ENCODE measurements around the gene KCNG1.
"Not testable (repeated sequence)": the region's sequence is repeated elsewhere in the genome, so short reads cannot be mapped to it uniquely, and the experiment has no call there.

Gene KCNG1

GRCh38 chr20:50987493-50988210, 35.3 kb downstream of the KCNG1 start:
- DNase-seq (ENCODE audit: low read depth, low spot score): peak; percentile 41

- DNase-seq (ENCODE audit: low read depth, low spot score): no peak
Measured at GRCh38 chr20:50983321-50983720, 39.6 kb downstream of the KCNG1 start.

DNA sequence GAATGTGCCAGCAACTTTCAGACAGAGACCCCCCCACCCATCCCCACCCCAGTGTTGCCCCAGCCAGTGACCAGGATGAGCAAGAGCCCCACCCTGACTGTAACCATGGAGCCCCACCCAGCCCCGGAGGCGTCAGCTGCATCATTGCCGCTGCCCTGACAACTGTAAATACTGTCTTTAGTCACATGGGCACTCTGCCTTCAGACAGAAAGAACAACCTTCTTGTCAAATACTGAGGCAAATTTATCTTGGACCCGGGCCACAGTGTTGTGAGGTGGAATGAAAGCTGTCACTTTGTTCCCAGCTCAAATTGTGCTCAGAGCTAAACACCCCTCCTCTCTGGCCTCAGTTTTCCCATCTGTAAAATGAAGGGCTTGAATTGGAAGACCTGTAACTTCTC, 40.5 kb downstream of the KCNG1 start:
- DNase-seq (ENCODE audit: low read depth, low spot score): no peak

- DNase-seq (ENCODE audit: low read depth, low spot score): no peak
Measured at GRCh38 chr20:50981714-50982048, 41.2 kb downstream of the KCNG1 start.

DNA sequence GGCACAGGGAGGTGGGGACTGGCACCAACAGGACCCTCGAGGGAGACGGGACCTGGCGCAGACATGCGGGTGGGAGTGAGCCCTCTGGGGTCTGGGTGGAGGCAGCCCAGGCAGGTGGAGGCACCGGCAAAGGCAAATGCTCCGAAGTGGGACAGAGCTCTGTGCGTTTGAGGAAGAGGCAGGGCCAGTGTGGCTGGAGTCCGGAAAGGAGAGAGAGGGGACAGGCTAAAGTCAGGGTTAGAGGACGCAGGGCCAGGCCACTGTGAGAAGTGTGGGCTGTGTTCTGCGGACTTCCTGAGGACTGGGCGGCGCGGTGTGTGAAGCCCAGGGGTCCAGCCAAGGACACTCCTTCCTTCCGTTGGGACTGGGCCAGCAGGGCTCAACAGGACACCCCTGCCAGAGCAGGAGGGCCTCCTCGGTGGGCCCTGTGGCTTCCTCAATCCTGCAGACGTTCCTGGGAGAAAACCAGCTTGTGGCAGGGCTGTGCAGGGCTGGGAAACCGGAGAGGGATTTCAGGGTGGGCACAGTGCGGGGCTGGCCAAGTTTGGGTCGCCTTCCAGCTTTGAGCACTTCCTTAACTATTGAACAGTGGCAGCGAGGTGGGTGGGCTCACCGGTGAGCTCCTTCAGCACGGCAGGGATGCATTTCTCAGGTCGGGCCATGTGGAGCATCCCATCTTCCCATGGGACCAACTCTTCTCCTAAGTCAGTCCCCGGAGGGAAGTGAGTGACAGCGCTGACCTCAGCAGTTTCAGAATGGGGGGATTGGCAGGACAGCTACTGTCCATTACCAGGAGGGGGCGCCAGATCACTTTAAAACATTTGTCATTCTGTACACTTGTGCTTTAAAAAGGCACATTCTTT, 41.8 kb downstream of the KCNG1 start:
- peak; percentile 47 for DNase-seq (ENCODE audit: low read depth, low spot score)

GRCh38 chr20:50980071-50980681, 42.7 kb downstream of the KCNG1 start:
- no peak for DNase-seq (ENCODE audit: low read depth, low spot score)

DNA sequence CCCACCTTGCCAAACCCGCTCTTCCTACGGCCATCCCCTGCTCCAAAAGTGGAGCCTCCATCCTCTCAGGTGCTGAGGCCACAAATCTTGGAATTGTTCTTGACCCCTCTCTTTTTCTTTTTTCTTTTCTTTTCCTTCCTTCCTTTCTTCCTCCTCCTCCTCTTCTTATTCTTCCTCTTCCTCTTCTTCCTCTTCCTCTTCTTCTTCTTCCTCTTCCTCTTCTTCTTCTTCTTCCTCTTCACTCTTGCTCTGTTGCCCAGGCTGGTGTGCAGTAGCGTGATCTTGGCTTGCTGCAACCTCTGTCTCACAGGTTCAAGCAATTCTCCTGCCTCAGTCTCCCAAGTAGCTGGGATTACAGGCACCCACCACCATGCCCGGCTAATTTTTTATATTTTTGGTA, 44.4 kb downstream of the KCNG1 start:
- not testable (repeated sequence) for DNase-seq (ENCODE audit: low read depth, low spot score)

GRCh38 chr20:50977066-50978021, 45.6 kb downstream of the KCNG1 start:
- no peak for DNase-seq (ENCODE audit: low read depth, low spot score)

GRCh38 chr20:50975701-50976330, 47.1 kb downstream of the KCNG1 start:
- DNase-seq (ENCODE audit: low read depth, low spot score): no peak

- DNase-seq (ENCODE audit: low read depth, low spot score): no peak
Measured at GRCh38 chr20:50969912-50970311, 53.0 kb downstream of the KCNG1 start.

- no peak for DNase-seq (ENCODE audit: low read depth, low spot score)
Measured at GRCh38 chr20:50969435-50969834, 53.5 kb downstream of the KCNG1 start.

GRCh38 chr20:50968289-50968688, 54.6 kb downstream of the KCNG1 start:
- DNase-seq (ENCODE audit: low read depth, low spot score): no peak

- DNase-seq (ENCODE audit: low read depth, low spot score): no peak
Measured at GRCh38 chr20:50967586-50967985, 55.3 kb downstream of the KCNG1 start.

GRCh38 chr20:50959543-50960126, 63.3 kb downstream of the KCNG1 start:
- no peak for DNase-seq (ENCODE audit: low read depth, low spot score)

GRCh38 chr20:50958615-50959542, 64.0 kb downstream of the KCNG1 start, which contains the start of gene MOCS3:
MOCS3 (plus strand) TSS chr20:50958818; CDS start chr20:50958843, 25 bp downstream.
- DNase-seq (ENCODE audit: low read depth, low spot score): peak; percentile 69

DNA sequence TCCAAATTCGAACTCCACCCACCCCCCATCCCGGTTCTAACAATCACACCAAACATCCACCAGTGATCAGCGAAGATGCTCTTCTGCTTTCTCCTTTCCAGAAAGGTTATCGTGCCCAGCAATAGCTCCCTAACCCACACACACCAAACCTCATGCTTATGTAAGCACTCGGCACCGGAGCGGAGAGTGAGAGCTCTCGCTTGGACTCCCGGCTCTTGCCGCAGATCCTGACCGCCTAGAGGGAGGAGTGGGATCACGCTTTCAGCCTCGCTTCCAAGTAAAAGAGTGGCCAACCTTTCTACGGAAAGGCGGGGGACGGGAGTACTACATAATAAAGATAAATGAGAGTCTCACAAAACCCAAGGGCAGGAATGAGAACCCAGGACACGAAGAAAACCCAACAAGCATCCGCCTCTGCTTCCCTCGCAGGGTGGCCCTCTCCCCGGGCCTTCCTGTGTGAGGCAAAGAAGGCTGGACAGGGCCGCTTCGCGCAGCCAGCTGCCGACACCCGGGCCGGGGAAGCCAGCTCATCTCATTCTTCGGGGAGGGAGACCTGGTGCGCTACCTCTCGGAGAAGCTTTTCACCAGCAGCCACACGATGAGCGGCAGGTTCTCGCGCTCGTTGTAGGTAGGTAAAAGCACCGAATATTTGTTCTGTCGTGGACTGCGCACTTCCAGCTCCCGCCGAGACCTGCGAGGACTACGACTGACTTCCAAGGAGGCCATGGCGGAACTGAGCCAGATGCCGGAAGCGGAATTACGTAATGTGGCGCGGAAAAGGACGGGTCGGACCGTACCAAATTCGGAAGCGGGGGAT, 64.9 kb downstream of the KCNG1 start, which contains the start of gene DPM1:
DPM1 (minus strand) TSS at position 735 of the 817 bp plus-strand sequence; CDS start at position 726, 9 bp downstream.
- peak; percentile 77 for DNase-seq (ENCODE audit: low read depth, low spot score)

GRCh38 chr20:50957276-50957675, 65.6 kb downstream of the KCNG1 start:
- DNase-seq (ENCODE audit: low read depth, low spot score): no peak

- DNase-seq (ENCODE audit: low read depth, low spot score): no peak
Measured at GRCh38 chr20:50953821-50954220, 69.1 kb downstream of the KCNG1 start.
